GM10248 (cell line): ENCODE results near the gene ACADSB.

Experiments used
- CTCF ChIA-PET: fragments of 300-600 bp; sonication (Branson Sonifier 250); formaldehyde crosslinking; extraction: SDS; loops from one replicate; lab custom pipeline; 2021; ENCODE audit warnings: antibody characterized with exemption; lab: Yijun Ruan, JAX
- POLR2A ChIA-PET: fragments of 350-650 bp; sonication (Branson Sonifier 250); formaldehyde crosslinking; extraction: SDS; loops from one replicate; lab custom pipeline; 2020; ENCODE audit warnings: antibody characterized with exemption; lab: Yijun Ruan, JAX
- DNase-seq: peaks from one replicate; pipeline ENCODE4 v3.0.0; 2012; ENCODE audit errors: extremely low spot score
- CTCF ChIP-seq: IDR thresholded peaks from 2 replicates; pipeline ENCODE4 v1.5.1; 2012; ENCODE audit warnings: mild to moderate bottlenecking, low read depth; ENCODE audit errors: extremely low read depth, missing control alignments, control extremely low read depth

Gene ACADSB

GRCh38 chr10:123092635-123093414 is 84.0 kb downstream of the ACADSB start:
- TF ChIP-seq CTCF, result no peak
- POLR2A ChIA-PET, result no interaction called here
- no peak for DNase-seq
- CTCF ChIA-PET, result interaction anchor here (1.6 kb wide), 1 partner anchor 36 kb away, joined by 3 read pairs; no protein-coding TSS in a partner anchor

GRCh38 chr10:123093489-123093888 is 84.7 kb downstream of the ACADSB start:
- ChIA-PET CTCF (interaction anchor here (1.6 kb wide), 1 partner anchor 37 kb away, joined by 3 read pairs; no protein-coding TSS in a partner anchor), POLR2A (no interaction called here)

GRCh38 chr10:123096452-123096851 is 87.6 kb downstream of the ACADSB start:
- DNase-seq, result no peak
- ChIA-PET CTCF (no interaction called here), POLR2A (no interaction called here)
- no peak for TF ChIP-seq CTCF

More at GRCh38 chr10:123093489-123093888, 84.7 kb downstream of the ACADSB start:
- no peak for TF ChIP-seq CTCF
- DNase-seq, result no peak

- POLR2A ChIA-PET, result no interaction called here
- CTCF ChIA-PET, result no interaction called here
- TF ChIP-seq CTCF, result no peak
- no peak for DNase-seq
These were observed 88.2 kb downstream of the ACADSB start for GRCh38 chr10:123097039-123097438.

GRCh38 chr10:123100030-123100762 is 91.4 kb downstream of the ACADSB start:
- no peak for TF ChIP-seq CTCF
- DNase-seq, result no peak
- CTCF ChIA-PET, result no interaction called here
- POLR2A ChIA-PET, result no interaction called here

- ChIA-PET CTCF (no interaction called here), POLR2A (no interaction called here)
- no peak for DNase-seq
- no peak for TF ChIP-seq CTCF
These were observed 93.1 kb downstream of the ACADSB start for GRCh38 chr10:123101872-123102271.
